Hepatocyte (in vitro differentiated cells): ENCODE results near the gene TOR1AIP1. TPM values are rescaled to one million over a fixed set of nuclear protein-coding genes. Genes with fewer than 3 reads are reported as not detected.
"Not testable (repeated sequence)": the region's sequence is repeated elsewhere in the genome, so short reads cannot be mapped to it uniquely, and the experiment has no call there.

Source experiments
- DNase-seq: peaks from one replicate; pipeline ENCODE4 v3.0.0-alpha.2; 2016; ENCODE audit warnings: low spot score
- H2AFZ ChIP-seq: fragments of 200-600 bp; sonication (generic); 2 replicates; pipeline ENCODE4 v1.6.0; 2016; ENCODE audit warnings: antibody characterized with exemption, mild to moderate bottlenecking
- H3K27ac ChIP-seq: fragments of 200-600 bp; sonication (generic); 2 replicates; pipeline ENCODE4 v1.5.1; 2016; ENCODE audit warnings: mild to moderate bottlenecking
- H3K27me3 ChIP-seq: fragments of 200-600 bp; sonication (generic); 2 replicates; pipeline ENCODE4 v1.6.1; 2016
- H3K36me3 ChIP-seq: fragments of 200-600 bp; sonication (generic); replicated peaks from 2 replicates; pipeline ENCODE4 v1.5.1; 2016; ENCODE audit warnings: low read depth; ENCODE audit not compliant: insufficient read depth
- H3K4me1 ChIP-seq: fragments of 200-600 bp; sonication (generic); 2 replicates; pipeline ENCODE4 v1.5.1; 2016; ENCODE audit warnings: mild to moderate bottlenecking, moderate library complexity; ENCODE audit not compliant: insufficient read depth
- H3K4me2 ChIP-seq: fragments of 200-600 bp; sonication (generic); 2 replicates; pipeline ENCODE4 v1.6.0; 2016
- H3K4me3 ChIP-seq: fragments of 200-600 bp; sonication (generic); 2 replicates; pipeline ENCODE4 v1.5.1; 2016; ENCODE audit warnings: mild to moderate bottlenecking
- H3K79me2 ChIP-seq: fragments of 200-600 bp; sonication (generic); 2 replicates; pipeline ENCODE4 v1.6.0; 2017; ENCODE audit warnings: mild to moderate bottlenecking
- H3K9me2 ChIP-seq: fragments of 200-600 bp; sonication (generic); replicated peaks from 2 replicates; pipeline ENCODE4 v1.6.0; 2017; ENCODE audit warnings: mild to moderate bottlenecking; ENCODE audit not compliant: insufficient read depth
- H3K9me3 ChIP-seq: fragments of 200-600 bp; sonication (generic); 2 replicates; pipeline ENCODE4 v1.5.1; 2016; ENCODE audit warnings: low read depth, mild to moderate bottlenecking
- H4K20me1 ChIP-seq: fragments of 200-600 bp; sonication (generic); 2 replicates; pipeline ENCODE4 v1.6.0; 2016; ENCODE audit warnings: mild to moderate bottlenecking; ENCODE audit not compliant: insufficient read depth, poor library complexity, severe bottlenecking
- CTCF ChIP-seq: fragments of 200-600 bp; sonication (generic); IDR thresholded peaks from 2 replicates; pipeline ENCODE4 v1.5.1; 2016; ENCODE audit warnings: antibody characterized with exemption, mild to moderate bottlenecking; ENCODE audit not compliant: poor library complexity
- EZH2 ChIP-seq: fragments of 200-600 bp; sonication (generic); IDR thresholded peaks from 2 replicates; pipeline ENCODE4 v1.6.1; 2016; ENCODE audit warnings: antibody characterized with exemption, mild to moderate bottlenecking, borderline replicate concordance
- EZH2phosphoT487 ChIP-seq: fragments of 200-600 bp; sonication (generic); IDR thresholded peaks from one replicate; pipeline ENCODE4 v1.6.1; 2018; ENCODE audit warnings: antibody characterized with exemption, mild to moderate bottlenecking, low read depth, moderate library complexity; ENCODE audit not compliant: unreplicated experiment, severe bottlenecking
- WGBS: methylation state at CpG from one replicate; pipeline ENCODE4 v1.1.6; 2016; ENCODE audit warnings: low lambda C conversion rate; ENCODE audit errors: missing lambda C conversion rate; 5-methylcytosine and 5-hydroxymethylcytosine counted together
- polyA plus RNA-seq: library from polyadenylated mRNA; unstranded; fragments of >200 nt; fragmentation: Nextera tagmentation; extraction: Ambion mirVana; gene quantifications from 2 replicates; pipeline ENCODE4 v1.2.1, GENCODE V29; 2016
- total RNA-seq: library from RNA; depleted of rRNA; stranded (reverse); fragments of >200 nt; gene quantifications from 2 replicates; pipeline ENCODE4 v1.2.3, GENCODE V29; 2014

TOR1AIP1 gene
- total and polyA plus RNA-seq, 2 experiments from 2014 or later, result 18.8 to 36.1 TPM

DNA sequence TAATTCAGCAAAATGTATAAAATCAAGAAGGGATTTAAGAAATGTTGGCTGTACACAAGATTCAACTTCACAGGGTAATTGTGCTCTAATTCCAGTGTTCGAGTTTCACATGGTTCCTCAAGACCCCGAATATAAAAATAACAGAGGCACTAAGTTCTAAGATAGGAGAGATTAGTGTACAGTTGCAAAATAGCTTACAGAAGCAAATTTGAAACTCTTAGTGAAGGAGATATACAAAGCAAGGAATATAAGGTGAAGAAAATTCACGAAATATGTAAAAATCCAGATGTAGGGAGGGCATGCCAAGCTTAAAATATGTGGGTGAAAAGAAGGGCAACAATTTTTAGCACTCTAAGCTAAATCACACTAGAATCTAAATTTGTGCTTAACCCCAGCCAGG lies 33.9 kb upstream of the TOR1AIP1 start:
- DNase-seq, result no peak
- Histone ChIP-seq H3K79me2 (no peaks in the 10 kb centered on the region), H2AFZ (no peak overlapping the region), H3K9me3 (no peaks in the 10 kb centered on the region), H3K4me2 (no peak overlapping the region), H3K9me2 (no peaks in the 10 kb centered on the region), H3K27me3 (no peaks in the 10 kb centered on the region), H3K4me3 (no peak overlapping the region), H3K36me3 (no peaks in the 10 kb centered on the region), H3K4me1 (no peaks in the 10 kb centered on the region), H4K20me1 (no peaks in the 10 kb centered on the region), H3K27ac (no peak overlapping the region)
- no peak for TF ChIP-seq EZH2phosphoT487
- TF ChIP-seq EZH2, result no peak
- TF ChIP-seq CTCF, result no peak
- WGBS, result 95% methylated on average over 3 of the region's 3 CpGs

GRCh38 chr1:179853102-179853501 lies 29.0 kb upstream of the TOR1AIP1 start:
- Histone ChIP-seq H3K36me3 (no peaks in the 10 kb centered on the region), H3K79me2 (peaks cover 5% of the 10 kb centered on the region), H2AFZ (no peak overlapping the region), H3K9me3 (no peaks in the 10 kb centered on the region), H3K4me2 (no peak overlapping the region), H3K27ac (no peak overlapping the region), H3K27me3 (no peaks in the 10 kb centered on the region), H3K4me3 (no peak overlapping the region), H3K4me1 (no peaks in the 10 kb centered on the region), H3K9me2 (no peaks in the 10 kb centered on the region), H4K20me1 (peaks cover 3% of the 10 kb centered on the region)
- no peak for TF ChIP-seq EZH2phosphoT487
- TF ChIP-seq EZH2, result no peak
- no peak for TF ChIP-seq CTCF
- WGBS, result 97% methylated on average over 1 of the region's 1 CpG
- no peak for DNase-seq

DNA sequence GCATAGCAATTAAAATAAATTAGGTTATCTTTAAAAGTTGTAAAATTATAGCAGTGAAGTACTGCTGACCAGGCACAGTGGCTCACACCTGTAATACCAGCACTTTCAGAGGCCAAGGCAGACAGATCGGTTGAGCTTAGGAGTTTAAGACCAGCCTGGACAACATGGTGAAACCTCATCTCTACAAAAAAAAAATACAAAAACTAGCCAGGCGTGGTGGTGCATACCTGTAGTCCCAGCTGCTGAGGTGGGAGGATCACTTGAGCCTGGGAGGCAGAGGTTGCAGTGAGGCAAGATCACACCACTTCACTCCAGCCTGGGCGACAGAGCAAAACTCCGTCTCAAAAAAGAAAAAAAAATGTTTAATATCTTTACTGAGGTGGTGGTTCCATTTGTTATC lies 26.3 kb upstream of the TOR1AIP1 start:
- 87% methylated on average over 4 of the region's 4 CpGs for WGBS
- peaks cover 18% of the 10 kb centered on the region for H3K79me2 ChIP-seq
- not testable (repeated sequence) for H3K36me3 ChIP-seq, H3K9me3 ChIP-seq, H3K9me2 ChIP-seq, DNase-seq, H3K4me2 ChIP-seq, H3K27ac ChIP-seq, H4K20me1 ChIP-seq, H2AFZ ChIP-seq, H3K27me3 ChIP-seq, H3K4me3 ChIP-seq, H3K4me1 ChIP-seq

DNA sequence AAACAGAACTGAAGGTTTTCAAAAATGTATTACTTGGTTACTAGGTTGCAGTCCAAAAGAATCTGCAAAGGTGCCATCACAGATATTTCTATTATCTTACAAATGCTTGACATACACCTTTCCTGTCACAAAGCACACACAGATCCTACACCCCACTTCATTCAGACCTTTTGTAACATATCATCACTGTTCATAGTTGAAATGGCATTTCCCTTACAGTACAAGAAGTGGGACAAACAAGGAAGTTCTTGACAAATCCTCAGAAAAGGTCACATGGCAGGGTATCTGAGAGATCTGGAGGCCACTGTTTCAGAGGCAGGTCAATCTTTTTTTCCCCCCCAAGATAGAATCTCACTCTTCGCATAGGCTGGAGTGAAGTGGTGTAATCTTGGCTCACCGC lies 25.8 kb upstream of the TOR1AIP1 start:
- no peaks in the 10 kb centered on the region for H3K27me3 ChIP-seq
- TF ChIP-seq CTCF (no peak), EZH2 (no peak), EZH2phosphoT487 (no peak)
- peaks cover 22% of the 10 kb centered on the region for H3K79me2 ChIP-seq
- H3K36me3 ChIP-seq, result no peaks in the 10 kb centered on the region
- no peaks in the 10 kb centered on the region for H3K9me3 ChIP-seq
- no peak overlapping the region for H3K27ac ChIP-seq
- peaks cover 11% of the 10 kb centered on the region for H4K20me1 ChIP-seq
- H2AFZ ChIP-seq, result no peak overlapping the region
- DNase-seq, result no peak
- no peaks in the 10 kb centered on the region for H3K9me2 ChIP-seq
- no peak overlapping the region for H3K4me2 ChIP-seq
- WGBS, result 100% methylated on average over 2 of the region's 2 CpGs
- H3K4me3 ChIP-seq, result no peak overlapping the region
- no peaks in the 10 kb centered on the region for H3K4me1 ChIP-seq
